HepG2 (cell line): Measurements from ENCODE around the gene NOVA2. TPM values are rescaled to one million over a fixed set of nuclear protein-coding genes. Genes with fewer than 3 reads are reported as not detected.

Experiments
- ATAC-seq: fragments of 200-7000 bp; cut with Tn5 transposase; 3 replicates; pipeline ENCODE4 v1.9.1; 2020; ENCODE audit warnings: mild to moderate bottlenecking, moderate library complexity
- BruUV-seq: library from RNA; stranded (reverse); fragments of 400-500 nt; replicated peaks from 2 replicates; lab custom pipeline; 2021; lab: Mats Ljungman, UMichigan
- CTCF ChIA-PET: fragments of 300-600 bp; formaldehyde crosslinking; extraction: SDS; loops from one replicate; lab custom pipeline; 2021; ENCODE audit warnings: low total read pairs, inconsistent platforms, low intra/inter-chr PET ratio; lab: Yijun Ruan, JAX
- POLR2A ChIA-PET: fragments of 350-600 bp; sonication (Branson Sonifier 250); formaldehyde crosslinking; loops from one replicate; lab custom pipeline; 2020; ENCODE audit warnings: antibody characterized with exemption, inconsistent platforms; lab: Yijun Ruan, JAX
- DNase-seq: peaks from one replicate; pipeline ENCODE4 v3.0.0-alpha.2; 2015; ENCODE audit warnings: low spot score
- FAIRE-seq: peaks from 3 replicates; lab custom pipeline; 2011; peaks lifted over from hg19 to GRCh38; lab: Jason Lieb, UNC
- H2AFZ ChIP-seq: one replicate; pipeline ENCODE4 v1.6.1; 2011; ENCODE audit warnings: low read length, inconsistent platforms
- H3K27ac ChIP-seq: fragments of 300-600 bp; 3 replicates; pipeline ENCODE4 v1.8.0; 2011; ENCODE audit warnings: mixed run types, mild to moderate bottlenecking, mixed read lengths, low read length, inconsistent platforms; ENCODE audit not compliant: insufficient read depth; ENCODE audit errors: extremely low read length
- H3K27me3 ChIP-seq, 2 experiments: fragments of 200-600 bp in 1 of 2; 2 replicates in 1 of 2; 3 replicates in 1 of 2; pipeline versions ENCODE4 v1.6.0 to v1.8.0; 2011; ENCODE audit warnings: low read length in 2 of 2, mild to moderate bottlenecking in 2 of 2, moderate library complexity in 2 of 2, inconsistent platforms in 1 of 2; ENCODE audit not compliant: insufficient read depth in 2 of 2, control insufficient read depth in 1 of 2
- H3K36me3 ChIP-seq, 2 experiments: fragments of 200-600 bp in 1 of 2; replicated peaks in 1 of 2; 2 replicates in 1 of 2; 3 replicates in 1 of 2; pipeline versions ENCODE4 v1.5.1 to v1.8.0; 2011; ENCODE audit warnings: low read length in 2 of 2, inconsistent platforms in 1 of 2; ENCODE audit not compliant: insufficient read depth in 2 of 2, control insufficient read depth in 1 of 2
- H3K4me1 ChIP-seq: 2 replicates; pipeline ENCODE4 v1.5.1; 2012; ENCODE audit warnings: low read length, inconsistent platforms; ENCODE audit not compliant: insufficient read depth
- H3K4me2 ChIP-seq: 2 replicates; pipeline ENCODE4 v1.6.0; 2011; ENCODE audit warnings: low read depth, low read length, inconsistent platforms
- H3K4me3 ChIP-seq, 3 experiments: fragments of 200-600 bp in 1 of 3; sonication (generic), shearing (Covaris generic) in 1 of 3; replicated peaks in 1 of 3; 2 replicates each; pipeline ENCODE4 v1.5.1; 2011 to 2016; ENCODE audit warnings: low read length in 3 of 3, inconsistent platforms in 2 of 3, low read depth in 2 of 3, mild to moderate bottlenecking in 2 of 3, control low read depth in 1 of 3, mixed read lengths in 1 of 3; ENCODE audit not compliant: insufficient read depth in 1 of 3
- H3K79me2 ChIP-seq: one replicate; pipeline ENCODE4 v1.6.1; 2011; ENCODE audit warnings: low read length, inconsistent platforms; ENCODE audit not compliant: insufficient read depth
- H3K9ac ChIP-seq: 2 replicates; pipeline ENCODE4 v1.6.0; 2011; ENCODE audit warnings: mild to moderate bottlenecking, low read depth, low read length, inconsistent platforms; ENCODE audit not compliant: insufficient read depth
- H3K9me3 ChIP-seq: 2 replicates; pipeline ENCODE4 v1.5.1; 2012; ENCODE audit warnings: mild to moderate bottlenecking, low read length
- H4K20me1 ChIP-seq: 2 replicates; pipeline ENCODE4 v1.6.0; 2011; ENCODE audit warnings: inconsistent platforms, mild to moderate bottlenecking, low read length, moderate library complexity; ENCODE audit not compliant: insufficient read depth
- CENPX ChIP-seq: sonication (generic); formaldehyde crosslinking; IDR thresholded peaks from 2 replicates; pipeline ENCODE4 v1.9.0; 2021; ENCODE audit warnings: mild to moderate bottlenecking, missing genetic modification reagents, moderate library complexity
- ESRRA ChIP-seq: sonication (generic); formaldehyde crosslinking; IDR thresholded peaks from 2 replicates; pipeline ENCODE4 v1.5.1; 2020; ENCODE audit warnings: mild to moderate bottlenecking, low read depth, missing genetic modification reagents
- GATAD1 ChIP-seq: IDR thresholded peaks from 2 replicates; pipeline ENCODE4 v1.6.1; 2016; ENCODE audit warnings: missing genetic modification reagents, missing compliant biosample characterization
- ISL2 ChIP-seq: sonication (generic); formaldehyde crosslinking; IDR thresholded peaks from 2 replicates; pipeline ENCODE4 v1.5.0; 2020; ENCODE audit warnings: missing genetic modification reagents
- RFX3 ChIP-seq: IDR thresholded peaks from 2 replicates; pipeline ENCODE4 v1.6.1; 2016; ENCODE audit warnings: missing biosample characterization, missing genetic modification reagents
- SAP130 ChIP-seq: IDR thresholded peaks from 2 replicates; pipeline ENCODE4 v1.6.1; 2016; ENCODE audit warnings: low read depth
- STAT5B ChIP-seq: sonication (generic); formaldehyde crosslinking; IDR thresholded peaks from 2 replicates; pipeline ENCODE4 v1.4.0; 2020; ENCODE audit warnings: missing genetic modification reagents
- ZBTB8A ChIP-seq: sonication (generic); formaldehyde crosslinking; IDR thresholded peaks from 2 replicates; pipeline ENCODE4 v1.4.0; 2020; ENCODE audit warnings: mild to moderate bottlenecking, low read depth, missing genetic modification reagents, borderline replicate concordance
- ZNF124 ChIP-seq: sonication (generic); formaldehyde crosslinking; IDR thresholded peaks from 2 replicates; pipeline ENCODE4 v1.4.0; 2020; ENCODE audit warnings: missing genetic modification reagents
- ZNF484 ChIP-seq: sonication (generic); formaldehyde crosslinking; IDR thresholded peaks from 2 replicates; pipeline ENCODE4 v1.5.1; 2020; ENCODE audit warnings: mild to moderate bottlenecking, low read depth, missing genetic modification reagents, borderline replicate concordance
- ZNF674 ChIP-seq: sonication (generic); formaldehyde crosslinking; IDR thresholded peaks from 2 replicates; pipeline ENCODE4 v1.5.0; 2020; ENCODE audit warnings: low read depth, mild to moderate bottlenecking, missing genetic modification reagents
- WGBS: methylation state at CpG from one replicate; pipeline ENCODE4 v1.1.6; 2017; ENCODE audit warnings: low lambda C conversion rate; 5-methylcytosine and 5-hydroxymethylcytosine counted together
- in situ Hi-C: cut with HindIII; loops from 2 replicates; pipeline ENCODE4 v1.10.0; 2017; ENCODE audit warnings: low pct_unique_long_range_greater_than_20kb; ENCODE audit not compliant: extremely low pct_ligation_motif_present
- intact Hi-C: fragments of 100-400 bp; cut with micrococcal nuclease; formaldehyde crosslinking; loops from one replicate; pipeline ENCODE4 v1.10.0; 2022; ENCODE audit not compliant: unreplicated experiment
- polyA plus RNA-seq, 8 experiments: library from polyadenylated mRNA; depleted of rRNA in 3 of 8; stranded (reverse) in 7 of 8; unstranded in 1 of 8; fragments of >200 nt; fragmentation: Illumina TruSeq in 4 of 8; extraction: Trizol in 4 of 8; gene quantifications; 2 replicates each; pipeline versions ENCODE4 v1.2.1 to v1.2.3, GENCODE V29; 2011 to 2016; ENCODE audit warnings: low read depth in 4 of 8, missing spikeins in 1 of 8, mixed read lengths in 1 of 8; ENCODE audit not compliant: insufficient read depth in 1 of 8
- total RNA-seq, 5 experiments: library from RNA; depleted of rRNA; stranded (reverse); fragments of >200 nt; fragmentation: Illumina TruSeq; extraction: Trizol; gene quantifications; 2 replicates each; pipeline ENCODE4 v1.2.3, GENCODE V29; 2016; ENCODE audit warnings: low read depth in 1 of 5
- TF ChIP-seq, protein P1 (sequence below): sonication (generic); formaldehyde crosslinking; IDR thresholded peaks from 2 replicates; pipeline ENCODE4 v1.4.0; 2020; ENCODE audit warnings: missing genetic modification reagents
- TF ChIP-seq, protein P2 (sequence below), 2 experiments: sonication (generic) in 1 of 2; formaldehyde crosslinking in 1 of 2; IDR thresholded peaks; 2 replicates each; pipeline versions ENCODE4 v1.4.0 to v1.6.1; 2018 to 2020; ENCODE audit warnings: missing genetic modification reagents in 2 of 2, borderline replicate concordance in 1 of 2, low read depth in 1 of 2, mild to moderate bottlenecking in 1 of 2, missing biosample characterization in 1 of 2
- TF ChIP-seq, protein P3 (sequence below): sonication (generic); formaldehyde crosslinking; IDR thresholded peaks from 2 replicates; pipeline ENCODE4; 2020; ENCODE audit warnings: missing genetic modification reagents, mild to moderate bottlenecking, borderline replicate concordance

NOVA2 gene
- total and polyA plus RNA-seq, 2 of the 13 experiments (the other 11 are each of a cell fraction or from before 2014, with no cell fraction given), result not detected

DNA sequence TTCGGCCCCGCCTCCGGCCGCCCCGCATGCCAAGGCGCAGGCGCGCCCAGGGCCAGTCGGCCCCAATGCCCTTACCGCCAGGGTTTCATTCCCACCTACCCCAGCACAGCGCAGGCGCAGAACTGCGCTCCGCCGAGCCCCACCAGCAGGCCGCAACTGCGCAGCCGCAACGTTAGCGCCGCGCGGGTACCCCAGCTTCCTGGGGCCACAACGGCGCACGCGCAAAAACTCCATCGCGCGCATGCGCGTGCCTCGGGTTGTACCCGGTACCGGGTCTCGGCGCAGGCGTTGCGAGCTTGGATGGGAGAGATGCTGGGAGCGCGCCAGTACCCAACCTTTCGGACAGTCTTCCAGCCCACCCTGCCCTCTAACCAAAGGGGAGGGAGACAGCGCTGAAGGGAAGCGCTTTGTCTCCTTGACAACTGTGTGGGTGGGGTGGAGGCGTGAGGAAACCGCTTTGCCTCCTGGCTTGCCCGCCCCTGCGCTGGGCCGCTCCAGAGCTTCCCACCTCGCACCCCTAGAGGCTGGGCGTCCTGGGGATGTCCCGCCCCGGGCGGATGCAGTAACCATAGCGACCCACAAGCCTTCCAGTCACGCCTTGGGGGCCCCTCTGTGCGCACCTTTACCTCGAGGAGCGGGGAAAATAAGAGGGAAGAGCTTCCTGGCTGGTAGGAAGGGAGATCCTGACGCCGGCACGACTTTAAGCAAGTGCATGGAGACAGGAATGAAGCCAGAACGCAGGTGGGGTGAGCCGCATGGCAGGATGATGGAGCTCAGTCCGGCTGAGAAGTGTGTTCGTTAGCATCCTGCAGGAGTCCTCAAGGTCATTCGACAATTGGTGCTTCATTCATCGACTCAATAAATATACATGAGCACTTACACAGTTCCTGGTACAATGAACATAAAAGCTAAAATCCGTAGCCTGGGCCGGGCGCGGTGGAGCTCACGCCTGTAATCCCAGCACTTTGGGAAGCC, 70.7 kb downstream of the NOVA2 start:
- H2AFZ ChIP-seq, result no peak overlapping the region
- WGBS, result 28% methylated on average over 18 of the region's 73 CpGs
- ChIA-PET POLR2A (interaction anchor here (0.7 to 3.4 kb wide), 16 partner anchors 8 to 173 kb away, joined by 3 to 24 read pairs (median 4); partner anchors contain the start of genes CCDC61, FOXA3, IRF2BP1 and SIX5), CTCF (interaction anchor here (1.6 kb wide), 1 partner anchor 19 kb away, joined by 4 read pairs; no protein-coding TSS in a partner anchor)
- peak; percentile 94 for DNase-seq
- H3K27me3 ChIP-seq, result peaks cover 0 to 3% of the 10 kb centered on the region in 2 experiments; a peak in 2 of 5 replicates
- H3K9ac ChIP-seq, result peak overlapping the region; percentile 79
- H3K9me3 ChIP-seq, result no peaks in the 10 kb centered on the region
- H3K4me3 ChIP-seq, result peak overlapping the region; percentile 50 to 83 (median 66)
- H3K4me2 ChIP-seq, result peak overlapping the region; percentile 91
- peaks cover 17% of the 10 kb centered on the region for H3K79me2 ChIP-seq
- no TSS peak for BruUV-seq
- in situ Hi-C loops (loop anchor here (10.0 kb wide), 1 partner anchor 172 kb away; no protein-coding TSS in a partner anchor), intact Hi-C loops (no loop called here)
- FAIRE-seq, result peak; percentile 92
- peaks cover 40% of the 10 kb centered on the region for H3K4me1 ChIP-seq
- peaks cover 1 to 13% of the 10 kb centered on the region in 2 experiments; a peak in 3 of 5 replicates for H3K36me3 ChIP-seq
- peak; percentile 85 for ATAC-seq
- peak overlapping the region; percentile 42 for H3K27ac ChIP-seq
- H4K20me1 ChIP-seq, result no peaks in the 10 kb centered on the region
- TF ChIP-seq, protein P1, sequence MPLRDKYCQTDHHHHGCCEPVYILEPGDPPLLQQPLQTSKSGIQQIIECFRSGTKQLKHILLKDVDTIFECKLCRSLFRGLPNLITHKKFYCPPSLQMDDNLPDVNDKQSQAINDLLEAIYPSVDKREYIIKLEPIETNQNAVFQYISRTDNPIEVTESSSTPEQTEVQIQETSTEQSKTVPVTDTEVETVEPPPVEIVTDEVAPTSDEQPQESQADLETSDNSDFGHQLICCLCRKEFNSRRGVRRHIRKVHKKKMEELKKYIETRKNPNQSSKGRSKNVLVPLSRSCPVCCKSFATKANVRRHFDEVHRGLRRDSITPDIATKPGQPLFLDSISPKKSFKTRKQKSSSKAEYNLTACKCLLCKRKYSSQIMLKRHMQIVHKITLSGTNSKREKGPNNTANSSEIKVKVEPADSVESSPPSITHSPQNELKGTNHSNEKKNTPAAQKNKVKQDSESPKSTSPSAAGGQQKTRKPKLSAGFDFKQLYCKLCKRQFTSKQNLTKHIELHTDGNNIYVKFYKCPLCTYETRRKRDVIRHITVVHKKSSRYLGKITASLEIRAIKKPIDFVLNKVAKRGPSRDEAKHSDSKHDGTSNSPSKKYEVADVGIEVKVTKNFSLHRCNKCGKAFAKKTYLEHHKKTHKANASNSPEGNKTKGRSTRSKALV (CRISPR knock-in tag), result peak; percentile 45; the same call in 1 of the 2 replicates
- TF ChIP-seq SAP130 (peak; percentile 22; the same call in 1 of the 2 replicates), ESRRA (CRISPR knock-in tag) (no peak; the same call in 1 of the 2 replicates), ZBTB8A (CRISPR knock-in tag) (no peak), ZNF124 (CRISPR knock-in tag) (0 out of 2 replicates have a peak, but pooled peaks have one; percentile 12), ZNF484 (no peak), ISL2 (no peak), ZNF674 (no peak), STAT5B (CRISPR knock-in tag) (no peak), RFX3 (CRISPR knock-in tag) (peak; percentile 80), CENPX (CRISPR knock-in tag) (no peak), GATAD1 (CRISPR knock-in tag) (peak; percentile 38; the same call in 1 of the 2 replicates)
- TF ChIP-seq, protein P2, sequence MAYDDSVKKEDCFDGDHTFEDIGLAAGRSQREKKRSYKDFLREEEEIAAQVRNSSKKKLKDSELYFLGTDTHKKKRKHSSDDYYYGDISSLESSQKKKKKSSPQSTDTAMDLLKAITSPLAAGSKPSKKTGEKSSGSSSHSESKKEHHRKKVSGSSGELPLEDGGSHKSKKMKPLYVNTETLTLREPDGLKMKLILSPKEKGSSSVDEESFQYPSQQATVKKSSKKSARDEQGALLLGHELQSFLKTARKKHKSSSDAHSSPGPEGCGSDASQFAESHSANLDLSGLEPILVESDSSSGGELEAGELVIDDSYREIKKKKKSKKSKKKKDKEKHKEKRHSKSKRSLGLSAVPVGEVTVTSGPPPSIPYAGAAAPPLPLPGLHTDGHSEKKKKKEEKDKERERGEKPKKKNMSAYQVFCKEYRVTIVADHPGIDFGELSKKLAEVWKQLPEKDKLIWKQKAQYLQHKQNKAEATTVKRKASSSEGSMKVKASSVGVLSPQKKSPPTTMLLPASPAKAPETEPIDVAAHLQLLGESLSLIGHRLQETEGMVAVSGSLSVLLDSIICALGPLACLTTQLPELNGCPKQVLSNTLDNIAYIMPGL (CRISPR knock-in tag; IDR thresholded peaks at IDR 0.05; ENCODE audit: borderline replicate concordance in 1 of 2, low read depth in 1 of 2), result 0 out of 4 replicates have a peak, but pooled peaks of 1 of the 2 experiments have one; percentile 13
- TF ChIP-seq, protein P3, sequence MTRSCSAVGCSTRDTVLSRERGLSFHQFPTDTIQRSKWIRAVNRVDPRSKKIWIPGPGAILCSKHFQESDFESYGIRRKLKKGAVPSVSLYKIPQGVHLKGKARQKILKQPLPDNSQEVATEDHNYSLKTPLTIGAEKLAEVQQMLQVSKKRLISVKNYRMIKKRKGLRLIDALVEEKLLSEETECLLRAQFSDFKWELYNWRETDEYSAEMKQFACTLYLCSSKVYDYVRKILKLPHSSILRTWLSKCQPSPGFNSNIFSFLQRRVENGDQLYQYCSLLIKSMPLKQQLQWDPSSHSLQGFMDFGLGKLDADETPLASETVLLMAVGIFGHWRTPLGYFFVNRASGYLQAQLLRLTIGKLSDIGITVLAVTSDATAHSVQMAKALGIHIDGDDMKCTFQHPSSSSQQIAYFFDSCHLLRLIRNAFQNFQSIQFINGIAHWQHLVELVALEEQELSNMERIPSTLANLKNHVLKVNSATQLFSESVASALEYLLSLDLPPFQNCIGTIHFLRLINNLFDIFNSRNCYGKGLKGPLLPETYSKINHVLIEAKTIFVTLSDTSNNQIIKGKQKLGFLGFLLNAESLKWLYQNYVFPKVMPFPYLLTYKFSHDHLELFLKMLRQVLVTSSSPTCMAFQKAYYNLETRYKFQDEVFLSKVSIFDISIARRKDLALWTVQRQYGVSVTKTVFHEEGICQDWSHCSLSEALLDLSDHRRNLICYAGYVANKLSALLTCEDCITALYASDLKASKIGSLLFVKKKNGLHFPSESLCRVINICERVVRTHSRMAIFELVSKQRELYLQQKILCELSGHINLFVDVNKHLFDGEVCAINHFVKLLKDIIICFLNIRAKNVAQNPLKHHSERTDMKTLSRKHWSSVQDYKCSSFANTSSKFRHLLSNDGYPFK, result peak; percentile 48; the same call in 1 of the 2 replicates
